SK-N-SH (cell line): Measurements from ENCODE around the gene SVOP.

Experiments
- SMC3 ChIP-seq: IDR thresholded peaks from 2 replicates; pipeline ENCODE4 v1.6.1; 2012; ENCODE audit warnings: low read depth, low read length, improper control_type of control experiment
- TEAD4 ChIP-seq: IDR thresholded peaks from 2 replicates; pipeline ENCODE4 v1.4.0; 2012; ENCODE audit warnings: mild to moderate bottlenecking, borderline replicate concordance; ENCODE audit not compliant: insufficient read depth

GRCh38 chr12:108884116-108885012 lies 136.5 kb downstream of the SVOP start:
- TF ChIP-seq TEAD4 = no peak
- peak; percentile 46 for TF ChIP-seq SMC3
